MM.1S (cell line): Measurements from ENCODE around the gene POC1A.

ENCODE experiments used
- EZH2 ChIP-seq: fragments of 300-600 bp; sonication (generic); optimal IDR thresholded peaks from 2 replicates; pipeline ENCODE3; 2017; ENCODE audit warnings: low read depth, mild to moderate bottlenecking, antibody characterized with exemption, low read length, mixed read lengths
- TF ChIP-seq, protein P1 (sequence below): fragments of 300-600 bp; sonication (generic); IDR thresholded peaks from 2 replicates; pipeline ENCODE4 v1.5.1; 2016; ENCODE audit warnings: antibody characterized with exemption, low read length, mixed read lengths

GRCh38 chr3:52072471-52072870, 81.8 kb downstream of the POC1A start:
- TF ChIP-seq, protein P1, sequence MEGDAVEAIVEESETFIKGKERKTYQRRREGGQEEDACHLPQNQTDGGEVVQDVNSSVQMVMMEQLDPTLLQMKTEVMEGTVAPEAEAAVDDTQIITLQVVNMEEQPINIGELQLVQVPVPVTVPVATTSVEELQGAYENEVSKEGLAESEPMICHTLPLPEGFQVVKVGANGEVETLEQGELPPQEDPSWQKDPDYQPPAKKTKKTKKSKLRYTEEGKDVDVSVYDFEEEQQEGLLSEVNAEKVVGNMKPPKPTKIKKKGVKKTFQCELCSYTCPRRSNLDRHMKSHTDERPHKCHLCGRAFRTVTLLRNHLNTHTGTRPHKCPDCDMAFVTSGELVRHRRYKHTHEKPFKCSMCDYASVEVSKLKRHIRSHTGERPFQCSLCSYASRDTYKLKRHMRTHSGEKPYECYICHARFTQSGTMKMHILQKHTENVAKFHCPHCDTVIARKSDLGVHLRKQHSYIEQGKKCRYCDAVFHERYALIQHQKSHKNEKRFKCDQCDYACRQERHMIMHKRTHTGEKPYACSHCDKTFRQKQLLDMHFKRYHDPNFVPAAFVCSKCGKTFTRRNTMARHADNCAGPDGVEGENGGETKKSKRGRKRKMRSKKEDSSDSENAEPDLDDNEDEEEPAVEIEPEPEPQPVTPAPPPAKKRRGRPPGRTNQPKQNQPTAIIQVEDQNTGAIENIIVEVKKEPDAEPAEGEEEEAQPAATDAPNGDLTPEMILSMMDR, result no peak
- TF ChIP-seq EZH2, result no peak
